GM12892 (cell line): ENCODE measurements around the gene DYRK1A.

ENCODE experiments used
- POLR2A ChIP-seq: IDR thresholded peaks from 2 replicates; pipeline ENCODE4 v1.6.1; 2011; ENCODE audit warnings: low read depth, low read length, control low read depth
- POLR2AphosphoS5 ChIP-seq: IDR thresholded peaks from 2 replicates; pipeline ENCODE4 v1.6.1; 2011; ENCODE audit warnings: low read depth, low read length, control low read depth
- TAF1 ChIP-seq: IDR thresholded peaks from 2 replicates; pipeline ENCODE4 v1.6.1; 2011; ENCODE audit warnings: low read depth, mild to moderate bottlenecking, control low read depth, low read length, borderline replicate concordance

GRCh38 chr21:37568415-37568814 is 201.8 kb downstream of the DYRK1A start:
- TF ChIP-seq POLR2A: no peak
- TF ChIP-seq TAF1: no peak
- no peak for TF ChIP-seq POLR2AphosphoS5
